Measurements from ENCODE around the gene CCNL2. TPM values are rescaled to one million over a fixed set of nuclear protein-coding genes. Genes with fewer than 3 reads are reported as not detected.

The CCNL2 gene
- total and polyA plus RNA-seq, 2 of the 13 experiments (the other 11 are each of a cell fraction or from before 2014, with no cell fraction given): 105 to 340 TPM

DNA sequence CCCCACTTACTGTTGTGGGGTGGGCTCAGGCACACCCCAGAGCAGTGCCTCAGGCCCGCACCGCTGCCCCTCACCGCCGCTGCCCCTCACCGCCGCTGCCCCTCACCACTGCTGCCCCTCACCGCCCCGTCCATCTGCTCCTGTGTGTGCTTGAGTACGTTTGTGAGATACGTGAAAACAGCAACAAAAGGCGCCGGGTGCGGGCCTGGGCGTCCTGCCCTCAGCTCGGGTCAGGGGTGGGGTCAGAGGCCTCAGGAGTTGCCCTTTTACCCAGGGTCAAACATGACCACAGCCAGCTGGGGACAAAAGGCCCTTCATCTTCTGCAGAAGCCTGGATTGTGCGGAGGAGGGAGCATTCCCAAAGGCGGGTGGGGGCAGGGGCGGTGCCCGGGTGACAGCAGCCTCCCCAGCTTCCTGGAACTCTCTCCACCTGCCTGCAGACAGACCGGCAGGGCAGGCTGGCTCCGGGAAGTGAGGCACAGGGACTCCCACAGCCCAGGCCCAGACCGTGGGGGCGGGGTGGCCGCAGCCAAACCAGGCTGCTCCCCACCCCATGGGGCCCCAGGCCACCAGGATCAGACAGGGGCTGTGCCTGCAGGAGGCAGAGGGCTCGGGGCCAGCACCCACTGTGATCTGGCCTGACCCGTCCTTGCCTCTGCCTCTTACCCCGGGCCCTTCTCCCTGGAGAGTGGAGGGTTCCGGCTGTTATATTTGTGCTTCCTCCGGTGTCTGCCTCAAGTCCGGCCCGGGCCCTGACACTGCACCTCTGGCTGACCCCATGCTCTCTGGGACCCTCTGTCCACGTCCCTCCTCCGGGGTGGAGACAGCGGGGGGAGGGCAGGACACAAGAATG is 34.0 kb upstream of the CCNL2 start (continued):
- TF ChIP-seq, protein P1, sequence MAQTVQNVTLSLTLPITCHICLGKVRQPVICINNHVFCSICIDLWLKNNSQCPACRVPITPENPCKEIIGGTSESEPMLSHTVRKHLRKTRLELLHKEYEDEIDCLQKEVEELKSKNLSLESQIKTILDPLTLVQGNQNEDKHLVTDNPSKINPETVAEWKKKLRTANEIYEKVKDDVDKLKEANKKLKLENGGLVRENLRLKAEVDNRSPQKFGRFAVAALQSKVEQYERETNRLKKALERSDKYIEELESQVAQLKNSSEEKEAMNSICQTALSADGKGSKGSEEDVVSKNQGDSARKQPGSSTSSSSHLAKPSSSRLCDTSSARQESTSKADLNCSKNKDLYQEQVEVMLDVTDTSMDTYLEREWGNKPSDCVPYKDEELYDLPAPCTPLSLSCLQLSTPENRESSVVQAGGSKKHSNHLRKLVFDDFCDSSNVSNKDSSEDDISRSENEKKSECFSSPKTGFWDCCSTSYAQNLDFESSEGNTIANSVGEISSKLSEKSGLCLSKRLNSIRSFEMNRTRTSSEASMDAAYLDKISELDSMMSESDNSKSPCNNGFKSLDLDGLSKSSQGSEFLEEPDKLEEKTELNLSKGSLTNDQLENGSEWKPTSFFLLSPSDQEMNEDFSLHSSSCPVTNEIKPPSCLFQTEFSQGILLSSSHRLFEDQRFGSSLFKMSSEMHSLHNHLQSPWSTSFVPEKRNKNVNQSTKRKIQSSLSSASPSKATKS (CRISPR knock-in tag; IDR thresholded peaks at IDR 0.05): no peak; the same call in 1 of the 2 replicates
- TF ChIP-seq ZBTB3 (CRISPR knock-in tag; IDR thresholded peaks at IDR 0.05; ENCODE audit: borderline replicate concordance, low read depth) (peak; percentile 71; the same call in 1 of the 2 replicates), TARDBP (CRISPR knock-in tag; IDR thresholded peaks at IDR 0.05) (peak; percentile 79), ZNF282 (IDR thresholded peaks at IDR 0.05; ENCODE audit: partially characterized antibody) (no peak), EED (CRISPR knock-in tag; IDR thresholded peaks at IDR 0.05) (peak; percentile 72), XRCC5 (optimal IDR thresholded peaks at IDR 0.05; ENCODE audit: low read length) (peak; percentile 87), KLF6 (CRISPR knock-in tag; IDR thresholded peaks at IDR 0.05) (peak; percentile 74; the same call in 1 of the 2 replicates), ZNF484 (CRISPR knock-in tag; IDR thresholded peaks at IDR 0.05; ENCODE audit: borderline replicate concordance, low read depth) (no peak), MIER3 (CRISPR knock-in tag; IDR thresholded peaks at IDR 0.05; ENCODE audit: borderline replicate concordance) (peak; percentile 89; the same call in 1 of the 2 replicates), KAT2B (IDR thresholded peaks at IDR 0.05; ENCODE audit: borderline replicate concordance, low read depth, low read length) (no peak), PHF8 (CRISPR knock-in tag; IDR thresholded peaks at IDR 0.05) (peak; percentile 55), ARID2 (CRISPR knock-in tag; IDR thresholded peaks at IDR 0.05; ENCODE audit: borderline replicate concordance) (peak; percentile 49; the same call in 1 of the 2 replicates), NFE2L1 (CRISPR knock-in tag; IDR thresholded peaks at IDR 0.05; ENCODE audit: borderline replicate concordance) (no peak)
- TF ChIP-seq, protein P2, sequence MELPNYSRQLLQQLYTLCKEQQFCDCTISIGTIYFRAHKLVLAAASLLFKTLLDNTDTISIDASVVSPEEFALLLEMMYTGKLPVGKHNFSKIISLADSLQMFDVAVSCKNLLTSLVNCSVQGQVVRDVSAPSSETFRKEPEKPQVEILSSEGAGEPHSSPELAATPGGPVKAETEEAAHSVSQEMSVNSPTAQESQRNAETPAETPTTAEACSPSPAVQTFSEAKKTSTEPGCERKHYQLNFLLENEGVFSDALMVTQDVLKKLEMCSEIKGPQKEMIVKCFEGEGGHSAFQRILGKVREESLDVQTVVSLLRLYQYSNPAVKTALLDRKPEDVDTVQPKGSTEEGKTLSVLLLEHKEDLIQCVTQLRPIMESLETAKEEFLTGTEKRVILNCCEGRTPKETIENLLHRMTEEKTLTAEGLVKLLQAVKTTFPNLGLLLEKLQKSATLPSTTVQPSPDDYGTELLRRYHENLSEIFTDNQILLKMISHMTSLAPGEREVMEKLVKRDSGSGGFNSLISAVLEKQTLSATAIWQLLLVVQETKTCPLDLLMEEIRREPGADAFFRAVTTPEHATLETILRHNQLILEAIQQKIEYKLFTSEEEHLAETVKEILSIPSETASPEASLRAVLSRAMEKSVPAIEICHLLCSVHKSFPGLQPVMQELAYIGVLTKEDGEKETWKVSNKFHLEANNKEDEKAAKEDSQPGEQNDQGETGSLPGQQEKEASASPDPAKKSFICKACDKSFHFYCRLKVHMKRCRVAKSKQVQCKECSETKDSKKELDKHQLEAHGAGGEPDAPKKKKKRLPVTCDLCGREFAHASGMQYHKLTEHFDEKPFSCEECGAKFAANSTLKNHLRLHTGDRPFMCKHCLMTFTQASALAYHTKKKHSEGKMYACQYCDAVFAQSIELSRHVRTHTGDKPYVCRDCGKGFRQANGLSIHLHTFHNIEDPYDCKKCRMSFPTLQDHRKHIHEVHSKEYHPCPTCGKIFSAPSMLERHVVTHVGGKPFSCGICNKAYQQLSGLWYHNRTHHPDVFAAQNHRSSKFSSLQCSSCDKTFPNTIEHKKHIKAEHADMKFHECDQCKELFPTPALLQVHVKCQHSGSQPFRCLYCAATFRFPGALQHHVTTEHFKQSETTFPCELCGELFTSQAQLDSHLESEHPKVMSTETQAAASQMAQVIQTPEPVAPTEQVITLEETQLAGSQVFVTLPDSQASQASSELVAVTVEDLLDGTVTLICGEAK (IDR thresholded peaks at IDR 0.05): no peak
- TF ChIP-seq, protein P2 (CRISPR knock-in tag; IDR thresholded peaks at IDR 0.05): no peak; the same call in none of the 2 replicates
- TF ChIP-seq, protein P3, sequence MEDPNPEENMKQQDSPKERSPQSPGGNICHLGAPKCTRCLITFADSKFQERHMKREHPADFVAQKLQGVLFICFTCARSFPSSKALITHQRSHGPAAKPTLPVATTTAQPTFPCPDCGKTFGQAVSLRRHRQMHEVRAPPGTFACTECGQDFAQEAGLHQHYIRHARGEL (CRISPR knock-in tag; IDR thresholded peaks at IDR 0.05): 0 out of 2 replicates have a peak, but pooled peaks have one; percentile 44
- TF ChIP-seq, protein P4, sequence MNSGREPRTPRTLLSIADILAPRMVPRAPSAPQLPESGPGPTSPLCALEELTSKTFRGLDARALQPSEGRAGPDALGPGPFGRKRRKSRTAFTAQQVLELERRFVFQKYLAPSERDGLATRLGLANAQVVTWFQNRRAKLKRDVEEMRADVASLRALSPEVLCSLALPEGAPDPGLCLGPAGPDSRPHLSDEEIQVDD (CRISPR knock-in tag; IDR thresholded peaks at IDR 0.05; ENCODE audit: borderline replicate concordance): no peak
